K562 (cell line): Measurements from ENCODE around the gene LITAF. TPM values are rescaled to one million over a fixed set of nuclear protein-coding genes. Genes with fewer than 3 reads are reported as not detected.
A peak's percentile ranks its signal among the peaks of the same experiment; 100 is the strongest.

Experiments
- ATAC-seq: fragments of 200-7000 bp; cut with Tn5 transposase; 3 replicates; pipeline ENCODE4 v1.9.1; 2020; ENCODE audit warnings: moderate library complexity
- BruUV-seq: library from RNA; stranded (reverse); fragments of 400-500 nt; replicated peaks from 2 replicates; lab custom pipeline; 2021; lab: Mats Ljungman, UMichigan
- CTCF ChIA-PET: fragments of 300-600 bp; formaldehyde crosslinking; extraction: SDS; loops from one replicate; lab custom pipeline; 2021; ENCODE audit warnings: low intra/inter-chr PET ratio; lab: Yijun Ruan, JAX
- POLR2A ChIA-PET: fragments of 300-600, 350-650 bp; sonication (Branson Sonifier 250); formaldehyde crosslinking; extraction: SDS; loops from one replicate; lab custom pipeline; 2021; ENCODE audit warnings: antibody characterized with exemption, inconsistent platforms; lab: Yijun Ruan, JAX
- DNase-seq, 4 experiments: peaks; one replicate each; pipeline versions ENCODE4 v3.0.0 to v3.0.0-alpha.2; 2011 to 2018; ENCODE audit warnings: low spot score in 3 of 4, mixed read lengths in 3 of 4; ENCODE audit errors: extremely low read depth in 1 of 4
- FAIRE-seq: peaks from 2 replicates; lab custom pipeline; 2011; peaks lifted over from hg19 to GRCh38; lab: Jason Lieb, UNC
- H2AFZ ChIP-seq: 2 replicates; pipeline ENCODE4 v1.6.0; 2011; ENCODE audit warnings: low read depth, low read length, control low read depth, inconsistent platforms
- H3K27ac ChIP-seq: fragments of 200-600 bp; 3 replicates; pipeline ENCODE4 v1.8.0; 2011; ENCODE audit warnings: low read depth, mild to moderate bottlenecking, control low read depth, inconsistent platforms, low read length, moderate library complexity, mixed read lengths; ENCODE audit errors: extremely low read depth
- H3K27me3 ChIP-seq, 2 experiments: fragments of 300-600 bp in 1 of 2; 2 replicates in 1 of 2; 3 replicates in 1 of 2; pipeline versions ENCODE4 v1.6.0 to v1.8.0; 2011; ENCODE audit warnings: inconsistent platforms in 2 of 2, low read length in 2 of 2, mild to moderate bottlenecking in 1 of 2, mixed read lengths in 1 of 2, moderate library complexity in 1 of 2; ENCODE audit not compliant: control insufficient read depth in 2 of 2, insufficient read depth in 2 of 2
- H3K36me3 ChIP-seq: fragments of 300-600 bp; 3 replicates; pipeline ENCODE4 v1.8.0; 2011; ENCODE audit warnings: mild to moderate bottlenecking, low read length, inconsistent platforms; ENCODE audit not compliant: control insufficient read depth, insufficient read depth
- H3K4me1 ChIP-seq, 2 experiments: fragments of 200-600 bp in 1 of 2; replicated peaks in 1 of 2; 2 replicates in 1 of 2; 3 replicates in 1 of 2; pipeline versions ENCODE4 v1.5.1 to v1.8.0; 2011; ENCODE audit warnings: inconsistent platforms in 2 of 2, low read length in 2 of 2, mild to moderate bottlenecking in 1 of 2, mixed read lengths in 1 of 2, moderate library complexity in 1 of 2; ENCODE audit not compliant: control insufficient read depth in 2 of 2, insufficient read depth in 2 of 2
- H3K4me2 ChIP-seq: 2 replicates; pipeline ENCODE4 v1.6.1; 2011; ENCODE audit warnings: low read length, control low read depth, inconsistent platforms, mixed read lengths; ENCODE audit not compliant: insufficient read depth
- H3K4me3 ChIP-seq: fragments of 200-600 bp; sonication (generic), shearing (Covaris generic); 2 replicates; pipeline ENCODE4 v1.5.1; 2016; ENCODE audit warnings: control low read depth, inconsistent platforms
- H3K79me2 ChIP-seq: fragments of 200-600 bp; 3 replicates; pipeline ENCODE4 v1.8.0; 2011; ENCODE audit warnings: low read length, inconsistent platforms; ENCODE audit not compliant: control insufficient read depth, insufficient read depth
- H3K9ac ChIP-seq, 2 experiments: 2 replicates each; pipeline versions ENCODE4 v1.6.0 to v1.6.1; 2011; ENCODE audit warnings: low read depth in 2 of 2, low read length in 2 of 2, control low read depth in 1 of 2, inconsistent platforms in 1 of 2, mild to moderate bottlenecking in 1 of 2, mixed read lengths in 1 of 2; ENCODE audit not compliant: insufficient read depth in 1 of 2
- H3K9me1 ChIP-seq: one replicate; pipeline ENCODE4 v1.6.0; 2011; ENCODE audit warnings: inconsistent platforms, mild to moderate bottlenecking, low read length, moderate library complexity; ENCODE audit not compliant: control insufficient read depth, insufficient read depth
- H3K9me3 ChIP-seq: replicated peaks from 2 replicates; pipeline ENCODE4 v1.5.1; 2011; ENCODE audit warnings: low read depth, low read length, inconsistent platforms; ENCODE audit not compliant: control insufficient read depth, insufficient read depth
- H4K20me1 ChIP-seq: replicated peaks from 2 replicates; pipeline ENCODE4 v1.6.1; 2011; ENCODE audit warnings: low read length, inconsistent platforms, mixed read lengths; ENCODE audit not compliant: control insufficient read depth, insufficient read depth
- ESRRA ChIP-seq: fragments of 450-650 bp; IDR thresholded peaks from 2 replicates; pipeline ENCODE4 v1.6.1; 2014; ENCODE audit warnings: low read depth, mild to moderate bottlenecking, moderate library complexity, borderline replicate concordance
- HNRNPLL ChIP-seq: fragments of 200-400 bp; formaldehyde crosslinking; IDR thresholded peaks from 2 replicates; pipeline ENCODE4 v1.6.1; 2017; ENCODE audit warnings: low read length, low read depth, mild to moderate bottlenecking; ENCODE audit not compliant: poor library complexity, severe bottlenecking
- MTF1 ChIP-seq: fragments of 250-450 bp; sonication (Bioruptor Pico); IDR thresholded peaks from 2 replicates; pipeline ENCODE4 v1.9.0; 2021; ENCODE audit warnings: moderate library complexity, mild to moderate bottlenecking, inconsistent platforms, borderline replicate concordance
- PML ChIP-seq: IDR thresholded peaks from 2 replicates; pipeline ENCODE4 v1.6.1; 2012; ENCODE audit warnings: low read length, inconsistent platforms
- POLR3G ChIP-seq: IDR thresholded peaks from 2 replicates; pipeline ENCODE4 v1.6.1; 2011; ENCODE audit not compliant: insufficient read length, insufficient replicate concordance; ENCODE audit errors: extremely low read depth
- RFX1 ChIP-seq: fragments of 450-650 bp; IDR thresholded peaks from 2 replicates; pipeline ENCODE4 v1.6.1; 2016; ENCODE audit warnings: mild to moderate bottlenecking, moderate library complexity
- SNRNP70 ChIP-seq: fragments of 200-400 bp; formaldehyde crosslinking; optimal IDR thresholded peaks from 2 replicates; pipeline ENCODE3; 2017; ENCODE audit warnings: low read depth, low read length
- SOX6 ChIP-seq: fragments of 450-650 bp; IDR thresholded peaks from 2 replicates; pipeline ENCODE4 v1.6.1; 2014; ENCODE audit warnings: mild to moderate bottlenecking
- SRSF3 ChIP-seq: fragments of 200-400 bp; formaldehyde crosslinking; IDR thresholded peaks from 2 replicates; pipeline ENCODE4 v1.6.1; 2016; ENCODE audit warnings: mild to moderate bottlenecking, low read length, moderate library complexity; ENCODE audit not compliant: insufficient read depth
- WGBS: fragments of 100-300 bp; shearing (Covaris generic); methylation state at CpG from one replicate; pipeline ENCODE4 v1.1.6; 2016; ENCODE audit warnings: low coverage, mixed read lengths; ENCODE audit not compliant: insufficient coverage; ENCODE audit errors: missing lambda C conversion rate; 5-methylcytosine and 5-hydroxymethylcytosine counted together
- in situ Hi-C: fragments of 300-500 bp; cut with MboI; formaldehyde crosslinking; loops from 4 replicates; pipeline ENCODE4 v1.15.0; 2018; ENCODE audit warnings: inconsistent platforms, mixed read lengths
- intact Hi-C: fragments of 100-400 bp; cut with micrococcal nuclease; formaldehyde crosslinking; loops from 2 replicates; pipeline ENCODE4 v1.14.2; 2022
- polyA plus RNA-seq, 8 experiments: library from polyadenylated mRNA; depleted of rRNA in 4 of 8; stranded (reverse) in 5 of 8; unstranded in 3 of 8; fragments of >200 nt; fragmentation: Nextera tagmentation in 2 of 8; fragmentation: Illumina TruSeq in 1 of 8; extraction: Ambion mirVana in 2 of 8; extraction: Trizol in 1 of 8; gene quantifications; 2 replicates each; pipeline versions ENCODE4 v1.2.1 to v1.2.3, GENCODE V29; 2011 to 2014; ENCODE audit warnings: inconsistent platforms in 1 of 8, missing spikeins in 1 of 8
- total RNA-seq, 7 experiments: library from RNA; depleted of rRNA in 6 of 7; stranded (reverse); fragments of >200 nt in 6 of 7; fragmentation: Illumina TruSeq in 2 of 7; extraction: Trizol in 2 of 7; gene quantifications; 2 replicates each; pipeline versions ENCODE4 v1.2.1 to v1.2.3, GENCODE V29; 2011 to 2021; ENCODE audit warnings: low replicate concordance in 1 of 7
- TF ChIP-seq, protein P1 (sequence below), 2 experiments: fragments of 450-650 bp; conservative IDR thresholded peaks; 2 replicates each; pipeline ENCODE4 v1.6.1; 2017; ENCODE audit warnings: mild to moderate bottlenecking in 2 of 2, moderate library complexity in 2 of 2

Gene LITAF
- total and polyA plus RNA-seq, 9 of the 15 experiments (the other 6 are each of a cell fraction or from before 2014, with no cell fraction given): 4.1 to 17.8 (median 11.9) TPM

DNA sequence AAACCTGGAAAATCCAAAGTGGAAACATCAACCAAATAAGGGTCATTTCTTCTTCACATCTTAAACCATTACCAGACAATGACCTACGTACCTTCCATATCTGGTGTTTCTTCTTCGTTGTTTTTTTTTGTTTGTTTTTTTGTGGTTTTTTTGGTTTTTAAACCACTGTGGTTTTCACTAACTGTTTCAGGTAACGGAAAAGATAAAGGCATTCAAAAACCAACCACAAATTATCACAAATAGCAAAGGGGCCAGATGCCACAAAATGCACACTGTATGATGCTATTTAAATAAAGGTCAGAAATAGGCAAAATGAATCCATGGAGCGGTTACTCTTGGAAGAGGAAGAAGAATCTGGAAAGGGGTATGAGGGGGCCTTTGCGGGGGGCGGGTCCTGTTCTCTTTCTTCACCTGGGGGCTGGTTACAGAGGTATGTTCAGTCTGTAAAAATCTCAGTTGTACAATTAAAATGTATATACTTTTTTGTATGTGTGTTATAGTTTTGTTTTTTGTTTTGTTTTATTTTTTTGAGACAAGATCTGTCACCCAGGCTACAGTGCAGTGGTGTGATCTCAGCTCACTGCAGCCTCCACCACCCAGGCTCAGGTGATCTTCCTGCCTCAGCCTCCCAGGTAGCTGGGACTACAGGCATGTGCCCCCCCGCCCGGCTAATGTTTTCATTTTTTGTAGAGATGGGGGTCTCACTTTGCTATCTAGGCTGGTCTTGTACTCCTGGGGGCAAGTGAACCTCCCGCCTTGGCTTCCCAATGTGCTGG lies 29.6 kb downstream of the LITAF start:
- WGBS: 21% methylated on average over 9 of the region's 9 CpGs
- ChIA-PET CTCF (no interaction called here), POLR2A (interaction anchor here (0.7 kb wide), 1 partner anchor 37 kb away, joined by 3 read pairs; no protein-coding TSS in a partner anchor)
- H3K79me2 ChIP-seq: no peaks in the 10 kb centered on the region
- H3K27ac ChIP-seq: no peak overlapping the region
- no peaks in the 10 kb centered on the region for H4K20me1 ChIP-seq
- no peak overlapping the region for H3K9ac ChIP-seq
- peaks cover 8 to 42% of the 10 kb centered on the region in 2 experiments; a peak in 4 of 5 replicates for H3K27me3 ChIP-seq
- H3K9me3 ChIP-seq: 0 out of 2 replicates have a peak, but pooled peaks cover 4% of the 10 kb centered on the region
- no peaks in the 10 kb centered on the region for H3K36me3 ChIP-seq
- no peak overlapping the region for H2AFZ ChIP-seq
- peak; percentile 51; the same call in 1 of the 2 replicates for TF ChIP-seq ESRRA
- no peak for TF ChIP-seq RFX1
- in situ Hi-C loops (no loop called here), intact Hi-C loops (no loop called here)
- H3K4me1 ChIP-seq: no peaks in the 10 kb centered on the region; a peak in 1 of 5 replicates
- no TSS peak for BruUV-seq
- DNase-seq (no peak), ATAC-seq (no peak), FAIRE-seq (no peak)
- H3K9me1 ChIP-seq: no peaks in the 10 kb centered on the region
- no peak overlapping the region for H3K4me2 ChIP-seq
- H3K4me3 ChIP-seq: no peak overlapping the region

DNA sequence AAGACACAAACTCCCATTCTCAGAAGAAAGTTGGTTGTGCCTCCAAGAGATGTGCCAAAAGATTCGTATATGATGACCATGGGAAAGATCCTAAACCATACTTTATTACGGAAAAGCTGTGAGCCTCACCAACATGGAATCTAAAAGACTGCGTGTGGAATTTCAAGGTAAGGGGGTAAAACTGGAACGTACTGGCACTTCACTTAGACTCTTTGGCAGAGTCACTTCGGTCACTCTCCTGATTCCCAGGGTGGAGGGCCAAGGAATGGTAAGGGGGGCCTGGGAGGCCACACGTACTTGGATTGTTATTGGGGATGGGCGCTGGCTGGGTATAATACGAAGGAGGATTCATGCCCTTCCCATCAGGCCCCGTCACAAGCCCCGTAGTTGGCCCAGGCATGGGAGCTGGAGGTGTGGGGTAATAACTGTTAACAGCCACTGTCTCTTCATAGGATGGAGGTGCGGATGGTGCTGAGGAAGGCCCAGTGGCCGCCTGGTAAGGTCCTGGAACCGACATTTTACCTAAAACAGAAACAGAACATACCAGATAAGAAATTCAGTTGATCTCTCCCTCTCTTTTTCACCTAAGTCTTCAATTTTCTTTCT lies 30.4 kb downstream of the LITAF start:
- no peaks in the 10 kb centered on the region for H3K9me1 ChIP-seq
- H3K79me2 ChIP-seq: no peaks in the 10 kb centered on the region
- no peak overlapping the region for H3K27ac ChIP-seq
- no peak for FAIRE-seq
- intact Hi-C loops: no loop called here
- 29% methylated on average over 13 of the region's 13 CpGs for WGBS
- 0 out of 2 replicates have a peak, but pooled peaks cover 4% of the 10 kb centered on the region for H3K9me3 ChIP-seq
- H3K4me2 ChIP-seq: no peak overlapping the region
- no peaks in the 10 kb centered on the region; a peak in 1 of 5 replicates for H3K4me1 ChIP-seq
- no peak for DNase-seq
- in situ Hi-C loops: no loop called here
- POLR2A ChIA-PET: interaction anchor here (0.6 to 1.7 kb wide), 2 partner anchors 10 to 14 kb away, joined by 3 to 7 read pairs; no protein-coding TSS in a partner anchor
- H3K27me3 ChIP-seq: peaks cover 12 to 45% of the 10 kb centered on the region in 2 experiments; a peak in 4 of 5 replicates
- H2AFZ ChIP-seq: no peak overlapping the region
- BruUV-seq: no TSS peak
- no peak overlapping the region for H3K4me3 ChIP-seq
- ATAC-seq: no peak
- H3K36me3 ChIP-seq: no peaks in the 10 kb centered on the region
- no peaks in the 10 kb centered on the region for H4K20me1 ChIP-seq
- H3K9ac ChIP-seq: no peak overlapping the region
- CTCF ChIA-PET: no interaction called here
- TF ChIP-seq SRSF3: no peak
- no peak for TF ChIP-seq SOX6
- no peak for TF ChIP-seq MTF1 (CRISPR knock-in tag)
- TF ChIP-seq SNRNP70: no peak
- TF ChIP-seq HNRNPLL: no peak
- TF ChIP-seq POLR3G: no peak
- TF ChIP-seq, protein P1, sequence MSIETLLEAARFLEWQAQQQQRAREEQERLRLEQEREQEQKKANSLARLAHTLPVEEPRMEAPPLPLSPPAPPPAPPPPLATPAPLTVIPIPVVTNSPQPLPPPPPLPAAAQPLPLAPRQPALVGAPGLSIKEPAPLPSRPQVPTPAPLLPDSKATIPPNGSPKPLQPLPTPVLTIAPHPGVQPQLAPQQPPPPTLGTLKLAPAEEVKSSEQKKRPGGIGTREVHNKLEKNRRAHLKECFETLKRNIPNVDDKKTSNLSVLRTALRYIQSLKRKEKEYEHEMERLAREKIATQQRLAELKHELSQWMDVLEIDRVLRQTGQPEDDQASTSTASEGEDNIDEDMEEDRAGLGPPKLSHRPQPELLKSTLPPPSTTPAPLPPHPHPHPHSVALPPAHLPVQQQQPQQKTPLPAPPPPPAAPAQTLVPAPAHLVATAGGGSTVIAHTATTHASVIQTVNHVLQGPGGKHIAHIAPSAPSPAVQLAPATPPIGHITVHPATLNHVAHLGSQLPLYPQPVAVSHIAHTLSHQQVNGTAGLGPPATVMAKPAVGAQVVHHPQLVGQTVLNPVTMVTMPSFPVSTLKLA (conservative IDR thresholded peaks at IDR 0.05): no peak
- TF ChIP-seq PML: no peak
